Panc1 (cell line): ENCODE data around the gene P2RY6. TPM values are rescaled to one million over a fixed set of nuclear protein-coding genes. Genes with fewer than 3 reads are reported as not detected.

ENCODE experiments used
- ATAC-seq: fragments of 200-7000 bp; cut with Tn5 transposase; 2 replicates; pipeline ENCODE4 v1.9.1; 2020; ENCODE audit warnings: mild to moderate bottlenecking, moderate library complexity
- BruUV-seq: library from RNA; stranded (reverse); fragments of 400-500 nt; replicated peaks from 2 replicates; lab custom pipeline; 2021; lab: Mats Ljungman, UMichigan
- CTCF ChIA-PET: fragments of 300-600 bp; sonication (Branson Sonifier 250); formaldehyde crosslinking; loops from one replicate; lab custom pipeline; 2022; ENCODE audit warnings: antibody characterized with exemption; lab: Charles Lee
- POLR2A ChIA-PET: fragments of 300-600 bp; sonication (Branson Sonifier 250); formaldehyde crosslinking; loops from one replicate; lab custom pipeline; 2022; ENCODE audit warnings: antibody characterized with exemption; lab: Charles Lee
- DNase-seq: peaks from one replicate; pipeline ENCODE4 v3.0.0-alpha.2; 2010; ENCODE audit warnings: low read depth, low spot score
- H3K27ac ChIP-seq: 2 replicates; pipeline ENCODE4 v1.5.1; 2011; ENCODE audit warnings: mild to moderate bottlenecking, low read length, inconsistent platforms
- H3K27me3 ChIP-seq: fragments of 200-500 bp; sonication (Bioruptor generic); 2 replicates; pipeline ENCODE4 v1.6.0; 2014; ENCODE audit warnings: low read length, inconsistent platforms; ENCODE audit not compliant: control insufficient read depth, insufficient read depth
- H3K36me3 ChIP-seq: fragments of 200-500 bp; sonication (Bioruptor generic); 2 replicates; pipeline ENCODE4 v1.5.1; 2014; ENCODE audit warnings: inconsistent platforms, mild to moderate bottlenecking, low read length, moderate library complexity; ENCODE audit not compliant: control insufficient read depth, insufficient read depth
- H3K4me1 ChIP-seq: 2 replicates; pipeline ENCODE4 v1.5.1; 2011; ENCODE audit warnings: inconsistent platforms, mild to moderate bottlenecking, low read length, moderate library complexity; ENCODE audit not compliant: control insufficient read depth, insufficient read depth
- H3K4me3 ChIP-seq, 2 experiments: 2 replicates each; pipeline ENCODE4 v1.5.1; 2011 to 2012; ENCODE audit warnings: low read depth in 2 of 2, low read length in 2 of 2, mild to moderate bottlenecking in 2 of 2, inconsistent platforms in 1 of 2, moderate library complexity in 1 of 2
- H3K9me3 ChIP-seq: fragments of 200-500 bp; sonication (Bioruptor generic); 2 replicates; pipeline ENCODE4 v1.5.1; 2014; ENCODE audit warnings: low read depth, mild to moderate bottlenecking, inconsistent platforms, low read length, moderate library complexity; ENCODE audit not compliant: control insufficient read depth, insufficient read depth
- POLR2AphosphoS5 ChIP-seq: IDR thresholded peaks from 2 replicates; pipeline ENCODE4 v1.6.1; 2012; ENCODE audit warnings: mild to moderate bottlenecking, low read depth, low read length, moderate library complexity
- SIN3A ChIP-seq: IDR thresholded peaks from 2 replicates; pipeline ENCODE4 v1.6.1; 2012; ENCODE audit warnings: low read depth, mild to moderate bottlenecking, low read length, moderate library complexity, borderline replicate concordance; ENCODE audit not compliant: insufficient read depth
- TCF7L2 ChIP-seq: IDR thresholded peaks from 2 replicates; pipeline ENCODE4 v1.6.1; 2011; ENCODE audit warnings: mild to moderate bottlenecking, low read depth, low read length, inconsistent platforms
- in situ Hi-C: cut with HindIII; loops from 2 replicates; pipeline ENCODE4 v1.10.0; 2016; ENCODE audit warnings: low sequenced_read_pairs, low pct_unique_long_range_greater_than_20kb
- intact Hi-C: fragments of 100-400 bp; cut with micrococcal nuclease; formaldehyde crosslinking; loops from one replicate; pipeline ENCODE4 v1.10.0; 2022; ENCODE audit not compliant: unreplicated experiment
- total RNA-seq: library from RNA; stranded (reverse); gene quantifications from one replicate; pipeline ENCODE4 v1.2.1, GENCODE V29; 2021; ENCODE audit not compliant: unreplicated experiment
- TF ChIP-seq, protein P1 (sequence below): fragments of 450-650 bp; IDR thresholded peaks from 2 replicates; pipeline ENCODE4 v1.5.1; 2017; ENCODE audit warnings: mild to moderate bottlenecking
- TF ChIP-seq, protein P2 (sequence below), 2 experiments: IDR thresholded peaks; 2 replicates each; pipeline ENCODE4 v1.6.1; 2011 to 2012; ENCODE audit warnings: low read depth in 2 of 2, control low read depth in 1 of 2, low read length in 1 of 2, mild to moderate bottlenecking in 1 of 2, moderate library complexity in 1 of 2; ENCODE audit not compliant: insufficient read depth in 1 of 2

P2RY6 gene
- total RNA-seq, 1 experiment from 2014 or later: 0.59 TPM

DNA sequence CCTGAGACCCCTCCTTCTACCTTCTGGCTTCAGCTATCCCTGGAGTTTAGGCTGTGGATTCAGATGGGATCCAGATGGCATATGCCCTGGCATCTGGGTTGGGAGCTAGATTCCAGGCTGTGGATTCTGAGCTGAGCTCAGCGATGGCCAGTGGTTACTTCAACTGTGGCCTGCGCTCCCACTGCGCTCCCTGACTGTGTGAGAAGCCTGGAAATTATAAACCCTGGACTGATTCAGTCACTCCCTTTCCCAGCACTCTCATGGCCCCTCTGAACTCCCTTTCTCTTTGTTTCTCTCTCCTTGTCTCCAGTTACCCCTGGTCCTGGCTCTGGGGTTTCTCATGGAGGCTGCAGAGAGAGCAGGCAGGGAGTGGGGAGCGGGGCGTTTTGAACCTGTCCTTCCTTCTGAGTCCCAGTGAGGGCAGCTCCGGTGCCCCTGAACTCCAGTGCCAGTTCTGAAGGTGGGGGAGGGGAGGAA lies 40.8 kb downstream of the P2RY6 start:
- H3K27ac ChIP-seq: 0 out of 2 replicates have a peak overlapping the region, but pooled peaks have one; percentile 2
- no peak for ATAC-seq
- BruUV-seq: no TSS peak
- POLR2A ChIA-PET: no interaction called here
- no peak for TF ChIP-seq SIN3A
- TF ChIP-seq, protein P1, sequence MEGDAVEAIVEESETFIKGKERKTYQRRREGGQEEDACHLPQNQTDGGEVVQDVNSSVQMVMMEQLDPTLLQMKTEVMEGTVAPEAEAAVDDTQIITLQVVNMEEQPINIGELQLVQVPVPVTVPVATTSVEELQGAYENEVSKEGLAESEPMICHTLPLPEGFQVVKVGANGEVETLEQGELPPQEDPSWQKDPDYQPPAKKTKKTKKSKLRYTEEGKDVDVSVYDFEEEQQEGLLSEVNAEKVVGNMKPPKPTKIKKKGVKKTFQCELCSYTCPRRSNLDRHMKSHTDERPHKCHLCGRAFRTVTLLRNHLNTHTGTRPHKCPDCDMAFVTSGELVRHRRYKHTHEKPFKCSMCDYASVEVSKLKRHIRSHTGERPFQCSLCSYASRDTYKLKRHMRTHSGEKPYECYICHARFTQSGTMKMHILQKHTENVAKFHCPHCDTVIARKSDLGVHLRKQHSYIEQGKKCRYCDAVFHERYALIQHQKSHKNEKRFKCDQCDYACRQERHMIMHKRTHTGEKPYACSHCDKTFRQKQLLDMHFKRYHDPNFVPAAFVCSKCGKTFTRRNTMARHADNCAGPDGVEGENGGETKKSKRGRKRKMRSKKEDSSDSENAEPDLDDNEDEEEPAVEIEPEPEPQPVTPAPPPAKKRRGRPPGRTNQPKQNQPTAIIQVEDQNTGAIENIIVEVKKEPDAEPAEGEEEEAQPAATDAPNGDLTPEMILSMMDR: no peak
- TF ChIP-seq TCF7L2: no peak
- TF ChIP-seq, protein P2, sequence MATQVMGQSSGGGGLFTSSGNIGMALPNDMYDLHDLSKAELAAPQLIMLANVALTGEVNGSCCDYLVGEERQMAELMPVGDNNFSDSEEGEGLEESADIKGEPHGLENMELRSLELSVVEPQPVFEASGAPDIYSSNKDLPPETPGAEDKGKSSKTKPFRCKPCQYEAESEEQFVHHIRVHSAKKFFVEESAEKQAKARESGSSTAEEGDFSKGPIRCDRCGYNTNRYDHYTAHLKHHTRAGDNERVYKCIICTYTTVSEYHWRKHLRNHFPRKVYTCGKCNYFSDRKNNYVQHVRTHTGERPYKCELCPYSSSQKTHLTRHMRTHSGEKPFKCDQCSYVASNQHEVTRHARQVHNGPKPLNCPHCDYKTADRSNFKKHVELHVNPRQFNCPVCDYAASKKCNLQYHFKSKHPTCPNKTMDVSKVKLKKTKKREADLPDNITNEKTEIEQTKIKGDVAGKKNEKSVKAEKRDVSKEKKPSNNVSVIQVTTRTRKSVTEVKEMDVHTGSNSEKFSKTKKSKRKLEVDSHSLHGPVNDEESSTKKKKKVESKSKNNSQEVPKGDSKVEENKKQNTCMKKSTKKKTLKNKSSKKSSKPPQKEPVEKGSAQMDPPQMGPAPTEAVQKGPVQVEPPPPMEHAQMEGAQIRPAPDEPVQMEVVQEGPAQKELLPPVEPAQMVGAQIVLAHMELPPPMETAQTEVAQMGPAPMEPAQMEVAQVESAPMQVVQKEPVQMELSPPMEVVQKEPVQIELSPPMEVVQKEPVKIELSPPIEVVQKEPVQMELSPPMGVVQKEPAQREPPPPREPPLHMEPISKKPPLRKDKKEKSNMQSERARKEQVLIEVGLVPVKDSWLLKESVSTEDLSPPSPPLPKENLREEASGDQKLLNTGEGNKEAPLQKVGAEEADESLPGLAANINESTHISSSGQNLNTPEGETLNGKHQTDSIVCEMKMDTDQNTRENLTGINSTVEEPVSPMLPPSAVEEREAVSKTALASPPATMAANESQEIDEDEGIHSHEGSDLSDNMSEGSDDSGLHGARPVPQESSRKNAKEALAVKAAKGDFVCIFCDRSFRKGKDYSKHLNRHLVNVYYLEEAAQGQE (IDR thresholded peaks at IDR 0.05; ENCODE audit: insufficient read depth in 1 of 2, low read depth in 2 of 2, low read length in 1 of 2): no peak
- no peak for TF ChIP-seq POLR2AphosphoS5
- CTCF ChIA-PET: interaction anchor here (0.6 kb wide), 1 partner anchor 17 kb away, joined by 7 read pairs; no protein-coding TSS in a partner anchor
- H3K36me3 ChIP-seq: no peaks in the 10 kb centered on the region
- H3K4me3 ChIP-seq: peak overlapping the region in 1 of 2 experiments; percentile 17; a peak in 2 of 4 replicates
- in situ Hi-C loops: no loop called here
- no peaks in the 10 kb centered on the region for H3K9me3 ChIP-seq
- no peaks in the 10 kb centered on the region for H3K27me3 ChIP-seq
- intact Hi-C loops: no loop called here
- no peak for DNase-seq
- H3K4me1 ChIP-seq: peaks cover 55% of the 10 kb centered on the region

DNA sequence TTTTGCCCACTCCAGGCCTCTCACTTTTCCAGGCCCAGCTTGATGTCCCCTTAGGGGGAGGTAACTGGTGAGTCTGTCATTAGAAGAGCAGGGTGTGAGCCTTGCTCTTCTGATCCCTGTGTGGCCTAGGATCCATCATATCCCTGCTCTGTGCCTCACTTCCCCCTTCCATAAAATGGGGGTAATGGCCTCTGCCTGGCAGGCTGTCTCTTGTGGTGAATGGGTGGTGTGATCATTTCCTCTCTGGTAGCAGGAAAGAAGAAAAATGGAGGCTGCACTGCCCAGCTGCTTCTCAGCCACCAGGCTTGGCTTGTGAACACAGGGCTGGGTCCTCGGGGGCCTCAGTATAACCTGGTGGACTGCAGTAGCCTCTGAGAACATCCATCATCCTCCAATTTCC lies 41.5 kb downstream of the P2RY6 start:
- intact Hi-C loops (no loop called here), in situ Hi-C loops (no loop called here)
- BruUV-seq: no TSS peak
- POLR2A ChIA-PET: no interaction called here
- CTCF ChIA-PET: interaction anchor here (0.6 to 0.7 kb wide), 3 partner anchors 17 to 502 kb away, joined by 4 to 11 read pairs (median 9); no protein-coding TSS in a partner anchor
- H3K27me3 ChIP-seq: no peaks in the 10 kb centered on the region
- peak overlapping the region; percentile 52; the same call in 1 of the 2 replicates for H3K27ac ChIP-seq
- TF ChIP-seq SIN3A (no peak), TCF7L2 (no peak), POLR2AphosphoS5 (no peak)
- TF ChIP-seq, protein P2 (IDR thresholded peaks at IDR 0.05; ENCODE audit: insufficient read depth in 1 of 2, low read depth in 2 of 2, low read length in 1 of 2): no peak
- TF ChIP-seq, protein P1: no peak
- H3K4me3 ChIP-seq: no peak overlapping the region
- H3K4me1 ChIP-seq: peaks cover 55% of the 10 kb centered on the region
- ATAC-seq (no peak), DNase-seq (no peak)
- no peaks in the 10 kb centered on the region for H3K9me3 ChIP-seq
- H3K36me3 ChIP-seq: no peaks in the 10 kb centered on the region
